PC-9 (cell line): Measurements from ENCODE around the gene SKI. TPM values are rescaled to one million over a fixed set of nuclear protein-coding genes. Genes with fewer than 3 reads are reported as not detected.

Experiments used
- BruUV-seq: library from RNA; stranded (reverse); fragments of 400-500 nt; replicated peaks from 2 replicates; lab custom pipeline; 2021; lab: Mats Ljungman, UMichigan
- CTCF ChIA-PET: fragments of 300-600 bp; sonication (Branson Sonifier 250); formaldehyde crosslinking; loops from one replicate; lab custom pipeline; 2022; ENCODE audit warnings: antibody characterized with exemption; lab: Charles Lee
- POLR2A ChIA-PET: fragments of 300-600 bp; sonication (Branson Sonifier 250); formaldehyde crosslinking; loops from one replicate; lab custom pipeline; 2022; ENCODE audit warnings: antibody characterized with exemption; ENCODE audit not compliant: unreplicated experiment; lab: Charles Lee
- DNase-seq, 2 experiments: peaks; one replicate each; pipeline versions ENCODE4 v3.0.0 to v3.0.0-alpha.2; 2015 to 2022; ENCODE audit warnings: mixed read lengths in 1 of 2
- H2AFZ ChIP-seq: fragments of 200-600 bp; sonication (generic); 2 replicates; pipeline ENCODE4 v1.8.1; 2017; ENCODE audit warnings: antibody characterized with exemption
- H3F3A ChIP-seq: fragments of 200-600 bp; sonication (generic); 2 replicates; pipeline ENCODE4 v1.8.1; 2017; ENCODE audit warnings: antibody characterized with exemption, mild to moderate bottlenecking, low read depth; ENCODE audit not compliant: insufficient read depth
- H3K27ac ChIP-seq: fragments of 200-600 bp; sonication (generic); 2 replicates; pipeline ENCODE4 v1.6.1; 2016; ENCODE audit warnings: mixed run types
- H3K27me3 ChIP-seq: fragments of 200-600 bp; sonication (generic); 2 replicates; pipeline ENCODE4 v1.6.1; 2016; ENCODE audit warnings: low read depth, mixed run types; ENCODE audit not compliant: insufficient read depth
- H3K36me3 ChIP-seq: fragments of 200-600 bp; sonication (generic); 2 replicates; pipeline ENCODE4 v1.6.1; 2016; ENCODE audit warnings: low read depth, mixed run types
- H3K4me1 ChIP-seq: fragments of 200-600 bp; sonication (generic); replicated peaks from 2 replicates; pipeline ENCODE4 v1.6.1; 2016; ENCODE audit warnings: mixed run types; ENCODE audit not compliant: insufficient read depth
- H3K4me2 ChIP-seq: fragments of 200-600 bp; sonication (generic); 2 replicates; pipeline ENCODE4 v1.6.1; 2017; ENCODE audit warnings: mixed run types
- H3K4me3 ChIP-seq: fragments of 200-600 bp; sonication (generic); 2 replicates; pipeline ENCODE4 v1.6.1; 2016; ENCODE audit warnings: mixed run types
- H3K79me2 ChIP-seq: fragments of 200-600 bp; sonication (generic); 2 replicates; pipeline ENCODE4 v1.6.1; 2017; ENCODE audit warnings: low read depth, mixed run types
- H3K9me2 ChIP-seq: fragments of 200-600 bp; sonication (generic); 2 replicates; pipeline ENCODE4 v1.8.1; 2017; ENCODE audit warnings: mild to moderate bottlenecking; ENCODE audit not compliant: insufficient read depth
- H3K9me3 ChIP-seq: fragments of 200-600 bp; sonication (generic); 2 replicates; pipeline ENCODE4 v1.8.1; 2016; ENCODE audit warnings: low read depth; ENCODE audit not compliant: insufficient read depth
- H4K20me1 ChIP-seq: fragments of 200-600 bp; sonication (generic); 2 replicates; pipeline ENCODE4 v1.8.1; 2017; ENCODE audit not compliant: insufficient read depth
- EZH2 ChIP-seq: fragments of 200-600 bp; sonication (generic); IDR thresholded peaks from 2 replicates; pipeline ENCODE4 v1.8.0; 2017; ENCODE audit warnings: antibody characterized with exemption, low read depth
- intact Hi-C: fragments of 100-400 bp; cut with micrococcal nuclease; formaldehyde crosslinking; loops from one replicate; pipeline ENCODE4 v1.10.0; 2022; ENCODE audit not compliant: unreplicated experiment
- total RNA-seq: library from RNA; stranded (reverse); gene quantifications from 2 replicates; pipeline ENCODE4 v1.2.3, GENCODE V29; 2021
- TF ChIP-seq, protein P1 (sequence below): fragments of 200-600 bp; sonication (generic); conservative IDR thresholded peaks from 2 replicates; pipeline ENCODE4 v1.6.1; 2017; ENCODE audit warnings: mixed run types, antibody characterized with exemption, mild to moderate bottlenecking, moderate library complexity

The SKI gene
- total RNA-seq, 1 experiment from 2014 or later = 36.2 TPM

- POLR2A ChIA-PET = no interaction called here
- TF ChIP-seq, protein P1, sequence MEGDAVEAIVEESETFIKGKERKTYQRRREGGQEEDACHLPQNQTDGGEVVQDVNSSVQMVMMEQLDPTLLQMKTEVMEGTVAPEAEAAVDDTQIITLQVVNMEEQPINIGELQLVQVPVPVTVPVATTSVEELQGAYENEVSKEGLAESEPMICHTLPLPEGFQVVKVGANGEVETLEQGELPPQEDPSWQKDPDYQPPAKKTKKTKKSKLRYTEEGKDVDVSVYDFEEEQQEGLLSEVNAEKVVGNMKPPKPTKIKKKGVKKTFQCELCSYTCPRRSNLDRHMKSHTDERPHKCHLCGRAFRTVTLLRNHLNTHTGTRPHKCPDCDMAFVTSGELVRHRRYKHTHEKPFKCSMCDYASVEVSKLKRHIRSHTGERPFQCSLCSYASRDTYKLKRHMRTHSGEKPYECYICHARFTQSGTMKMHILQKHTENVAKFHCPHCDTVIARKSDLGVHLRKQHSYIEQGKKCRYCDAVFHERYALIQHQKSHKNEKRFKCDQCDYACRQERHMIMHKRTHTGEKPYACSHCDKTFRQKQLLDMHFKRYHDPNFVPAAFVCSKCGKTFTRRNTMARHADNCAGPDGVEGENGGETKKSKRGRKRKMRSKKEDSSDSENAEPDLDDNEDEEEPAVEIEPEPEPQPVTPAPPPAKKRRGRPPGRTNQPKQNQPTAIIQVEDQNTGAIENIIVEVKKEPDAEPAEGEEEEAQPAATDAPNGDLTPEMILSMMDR = no peak
- H3F3A ChIP-seq = no peaks in the 10 kb centered on the region
These were observed 109.0 kb downstream of the SKI start for GRCh38 chr1:2337081-2337480.

GRCh38 chr1:2337501-2337900 is 109.4 kb downstream of the SKI start:
- no peaks in the 10 kb centered on the region for H3K9me3 ChIP-seq
- DNase-seq = no peak
- no peak overlapping the region for H3K4me2 ChIP-seq
- H2AFZ ChIP-seq = no peak overlapping the region
- H3K4me3 ChIP-seq = no peak overlapping the region
- H3F3A ChIP-seq = no peaks in the 10 kb centered on the region
- no peak for TF ChIP-seq EZH2
- TF ChIP-seq, protein P1 = no peak
- CTCF ChIA-PET = no interaction called here
- no peaks in the 10 kb centered on the region for H3K4me1 ChIP-seq
- H3K27me3 ChIP-seq = peaks cover 22% of the 10 kb centered on the region
- H4K20me1 ChIP-seq = no peaks in the 10 kb centered on the region
- no TSS peak for BruUV-seq
- H3K79me2 ChIP-seq = no peaks in the 10 kb centered on the region
- H3K27ac ChIP-seq = no peak overlapping the region
- intact Hi-C loops = no loop called here
- POLR2A ChIA-PET = no interaction called here
- no peaks in the 10 kb centered on the region for H3K9me2 ChIP-seq
- no peaks in the 10 kb centered on the region for H3K36me3 ChIP-seq

More at GRCh38 chr1:2337081-2337480, 109.0 kb downstream of the SKI start:
- Histone ChIP-seq H4K20me1 (no peaks in the 10 kb centered on the region), H3K4me2 (no peak overlapping the region), H3K79me2 (no peaks in the 10 kb centered on the region), H3K4me1 (no peaks in the 10 kb centered on the region), H2AFZ (no peak overlapping the region), H3K27me3 (peaks cover 27% of the 10 kb centered on the region), H3K27ac (no peak overlapping the region), H3K4me3 (no peak overlapping the region), H3K9me2 (no peaks in the 10 kb centered on the region), H3K36me3 (no peaks in the 10 kb centered on the region), H3K9me3 (no peaks in the 10 kb centered on the region)
- CTCF ChIA-PET = no interaction called here
- BruUV-seq = no TSS peak
- intact Hi-C loops = no loop called here
- no peak for DNase-seq

DNA sequence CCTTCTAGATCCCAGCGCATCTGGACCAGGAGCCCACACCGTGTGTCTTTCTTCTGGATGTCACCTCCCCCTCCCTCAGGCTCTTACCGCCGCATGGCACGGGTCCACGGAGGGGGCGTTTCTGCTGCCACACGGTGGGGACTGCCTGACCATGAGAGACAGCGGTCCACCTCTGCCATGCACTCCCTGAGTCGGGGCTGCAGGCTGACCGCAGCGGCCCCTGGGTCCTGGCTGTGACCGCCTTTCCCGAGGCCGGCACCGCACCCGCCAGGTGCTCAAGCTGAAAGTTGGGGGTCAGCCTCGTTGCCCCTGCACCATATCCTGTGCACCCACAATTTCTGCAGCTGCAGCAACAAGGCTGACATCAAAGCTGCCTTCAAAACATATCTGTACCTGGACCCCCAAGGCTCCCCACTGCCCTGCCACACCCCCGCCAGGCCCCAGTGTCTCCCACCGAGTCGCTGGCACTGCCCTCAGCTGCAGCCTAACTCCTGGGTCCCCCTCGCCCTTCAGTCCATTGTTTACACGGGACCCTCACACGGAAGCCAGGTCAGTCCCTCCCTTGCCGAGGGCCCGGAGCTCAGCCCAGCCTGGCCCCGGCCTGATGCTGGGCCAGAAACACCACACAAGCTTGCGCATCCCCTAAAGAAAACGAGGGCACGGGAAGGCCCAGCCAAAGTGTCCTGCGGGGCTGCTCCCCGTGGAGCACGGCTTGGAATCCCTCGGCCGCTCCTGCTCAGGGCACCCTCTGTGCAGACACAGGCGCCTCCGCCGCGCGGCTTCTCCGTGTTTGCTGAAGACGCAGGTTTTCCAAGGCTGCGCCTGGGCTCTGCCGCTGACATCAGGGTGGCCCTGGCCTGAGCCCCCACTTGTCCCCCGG is 111.3 kb downstream of the SKI start:
- Histone ChIP-seq H3K4me1 (no peaks in the 10 kb centered on the region), H3K36me3 (no peaks in the 10 kb centered on the region), H2AFZ (no peak overlapping the region), H3K9me2 (no peaks in the 10 kb centered on the region), H3K27ac (no peak overlapping the region), H3K4me3 (no peak overlapping the region), H3K4me2 (no peak overlapping the region), H3K9me3 (no peaks in the 10 kb centered on the region), H3K27me3 (peaks cover 18% of the 10 kb centered on the region; the same call in 1 of the 2 replicates), H4K20me1 (no peaks in the 10 kb centered on the region), H3K79me2 (no peaks in the 10 kb centered on the region), H3F3A (no peaks in the 10 kb centered on the region)
- intact Hi-C loops = no loop called here
- POLR2A ChIA-PET = no interaction called here
- BruUV-seq = no TSS peak
- no peak for DNase-seq
- CTCF ChIA-PET = no interaction called here
- no peak for TF ChIP-seq EZH2
- TF ChIP-seq, protein P1 = no peak
